HCT116 (cell line): Measurements from ENCODE around the gene TDRD10. TPM values are rescaled to one million over a fixed set of nuclear protein-coding genes. Genes with fewer than 3 reads are reported as not detected.
A peak's percentile ranks its signal among the peaks of the same experiment; 100 is the strongest.

Experiments
- ATAC-seq: fragments of 200-7000 bp; cut with Tn5 transposase; 2 replicates; pipeline ENCODE4 v1.9.1; 2020; ENCODE audit warnings: mild to moderate bottlenecking, moderate library complexity
- BruUV-seq: library from RNA; stranded (reverse); fragments of 400-500 nt; replicated peaks from 2 replicates; lab custom pipeline; 2021; lab: Mats Ljungman, UMichigan
- CTCF ChIA-PET: fragments of 300-600 bp; sonication (Branson Sonifier 250); formaldehyde crosslinking; loops from one replicate; lab custom pipeline; 2021; ENCODE audit warnings: antibody characterized with exemption; lab: Charles Lee
- POLR2A ChIA-PET: fragments of 300-600, 350-600 bp; sonication (Branson Sonifier 250); formaldehyde crosslinking; loops from one replicate; lab custom pipeline; 2021; ENCODE audit warnings: antibody characterized with exemption; lab: Charles Lee
- RAD21 ChIA-PET, 2 experiments: fragments of 300-600 bp; sonication (Branson Sonifier 250); formaldehyde crosslinking; loops; one replicate each; lab custom pipeline; 2023; ENCODE audit warnings: low total read pairs in 2 of 2; ENCODE audit not compliant: uncharacterized antibody in 2 of 2, unreplicated experiment in 2 of 2, low non-redundant PET in 1 of 2; lab: Charles Lee
- DNase-seq: peaks from one replicate; pipeline ENCODE4 v3.0.0-alpha.2; 2010; ENCODE audit warnings: low read depth, low spot score
- H2AFZ ChIP-seq: fragments of 200-600 bp; shearing (Covaris generic), sonication (generic); 2 replicates; pipeline ENCODE4 v1.6.1; 2017; ENCODE audit warnings: low read depth, mixed run types, mixed read lengths, antibody characterized with exemption, low read length; ENCODE audit not compliant: poor library complexity, severe bottlenecking
- H3K27ac ChIP-seq: 2 replicates; pipeline ENCODE4 v1.5.1; 2012; ENCODE audit warnings: low read depth, low read length
- H3K27me3 ChIP-seq: fragments of 200-600 bp; sonication (generic); 2 replicates; pipeline ENCODE4 v1.6.1; 2016; ENCODE audit warnings: mixed run types, low read length, mixed read lengths; ENCODE audit not compliant: insufficient read depth
- H3K36me3 ChIP-seq, 2 experiments: fragments of 200-500 bp in 1 of 2; fragments of 200-600 bp in 1 of 2; sonication (Bioruptor generic) in 1 of 2; sonication (generic) in 1 of 2; 2 replicates each; pipeline versions ENCODE4 v1.5.1 to v1.6.1; 2014 to 2016; ENCODE audit warnings: low read length in 2 of 2, inconsistent platforms in 1 of 2, mixed read lengths in 1 of 2, mixed run types in 1 of 2; ENCODE audit not compliant: insufficient read depth in 2 of 2, control insufficient read depth in 1 of 2
- H3K4me1 ChIP-seq, 2 experiments: fragments of 200-600 bp in 1 of 2; sonication (generic) in 1 of 2; 2 replicates each; pipeline versions ENCODE4 v1.5.1 to v1.6.1; 2012 to 2017; ENCODE audit warnings: low read length in 2 of 2, inconsistent platforms in 1 of 2, mild to moderate bottlenecking in 1 of 2, mixed read lengths in 1 of 2, mixed run types in 1 of 2, moderate library complexity in 1 of 2; ENCODE audit not compliant: insufficient read depth in 2 of 2, control insufficient read depth in 1 of 2
- H3K4me2 ChIP-seq: fragments of 200-600 bp; sonication (generic); 2 replicates; pipeline ENCODE4 v1.6.1; 2017; ENCODE audit warnings: mixed run types, low read length, mixed read lengths
- H3K4me3 ChIP-seq, 2 experiments: fragments of 200-600 bp in 1 of 2; sonication (generic) in 1 of 2; replicated peaks in 1 of 2; 2 replicates each; pipeline ENCODE4 v1.5.1; 2011 to 2016; ENCODE audit warnings: low read length in 2 of 2, control low read depth in 1 of 2, low read depth in 1 of 2, mild to moderate bottlenecking in 1 of 2, mixed read lengths in 1 of 2, mixed run types in 1 of 2
- H3K79me2 ChIP-seq: fragments of 200-600 bp; sonication (generic); 2 replicates; pipeline ENCODE4 v1.6.1; 2017; ENCODE audit warnings: mild to moderate bottlenecking, mixed run types, low read length, moderate library complexity, mixed read lengths; ENCODE audit not compliant: insufficient read depth
- H3K9ac ChIP-seq: fragments of 200-600 bp; sonication (generic); 2 replicates; pipeline ENCODE4 v1.6.1; 2016; ENCODE audit warnings: low read length, mixed read lengths
- H3K9me2 ChIP-seq: fragments of 200-600 bp; sonication (generic), shearing (Covaris generic); 2 replicates; pipeline ENCODE4 v1.6.1; 2017; ENCODE audit warnings: mixed run types, mild to moderate bottlenecking, moderate library complexity; ENCODE audit not compliant: insufficient read depth
- H3K9me3 ChIP-seq, 2 experiments: fragments of 200-500 bp in 1 of 2; fragments of 200-600 bp in 1 of 2; sonication (Bioruptor generic) in 1 of 2; sonication (generic) in 1 of 2; 2 replicates each; pipeline ENCODE4 v1.6.1; 2014 to 2017; ENCODE audit warnings: low read length in 2 of 2, mixed read lengths in 2 of 2, inconsistent platforms in 1 of 2, low read depth in 1 of 2, mild to moderate bottlenecking in 1 of 2, mixed run types in 1 of 2, moderate library complexity in 1 of 2; ENCODE audit not compliant: control insufficient read depth in 1 of 2, insufficient read depth in 1 of 2
- H4K20me1 ChIP-seq: fragments of 200-600 bp; sonication (generic), shearing (Covaris generic); 2 replicates; pipeline ENCODE4 v1.6.1; 2017; ENCODE audit warnings: mixed run types, mild to moderate bottlenecking, moderate library complexity; ENCODE audit not compliant: insufficient read depth
- CBX3 ChIP-seq: IDR thresholded peaks from 2 replicates; pipeline ENCODE4 v1.6.1; 2012; ENCODE audit warnings: low read depth
- CTCF ChIP-seq, 3 experiments: fragments of 200-600 bp in 1 of 3; sonication (generic) in 1 of 3; IDR thresholded peaks in 2 of 3; conservative IDR thresholded peaks in 1 of 3; 2 replicates each; pipeline ENCODE4 v1.5.1; 2012 to 2017; ENCODE audit warnings: low read depth in 2 of 3, low read length in 2 of 3, antibody characterized with exemption in 1 of 3, borderline replicate concordance in 1 of 3, control low read depth in 1 of 3, mild to moderate bottlenecking in 1 of 3, mixed read lengths in 1 of 3, mixed run types in 1 of 3, moderate library complexity in 1 of 3; ENCODE audit not compliant: insufficient read depth in 1 of 3
- EGR1 ChIP-seq: IDR thresholded peaks from 2 replicates; pipeline ENCODE4 v1.6.1; 2012; ENCODE audit warnings: low read depth
- EZH2 ChIP-seq: fragments of 200-600 bp; sonication (generic); IDR thresholded peaks from 2 replicates; pipeline ENCODE4 v1.6.1; 2017; ENCODE audit warnings: antibody characterized with exemption, mixed run types
- FOSL1 ChIP-seq: IDR thresholded peaks from 2 replicates; pipeline ENCODE4 v1.6.1; 2012; ENCODE audit warnings: low read depth
- JUND ChIP-seq: IDR thresholded peaks from 2 replicates; pipeline ENCODE4 v1.6.1; 2012
- SRF ChIP-seq: IDR thresholded peaks from 2 replicates; pipeline ENCODE4 v1.6.1; 2012; ENCODE audit warnings: low read depth
- intact Hi-C: fragments of 100-400 bp; cut with micrococcal nuclease; formaldehyde crosslinking; loops from 2 replicates; pipeline ENCODE4 v1.10.0; 2022
- total RNA-seq: library from RNA; stranded (reverse); gene quantifications from one replicate; pipeline ENCODE4 v1.2.1, GENCODE V29; 2021; ENCODE audit not compliant: unreplicated experiment
- TF ChIP-seq, protein P1 (sequence below): IDR thresholded peaks from 2 replicates; pipeline ENCODE4 v1.6.1; 2012

Gene TDRD10
- total RNA-seq, 1 experiment from 2014 or later: not detected

- H3K4me1 ChIP-seq: peaks cover 0 to 7% of the 10 kb centered on the region in 2 experiments; a peak in 2 of 4 replicates
- no TSS peak for BruUV-seq
- DNase-seq: no peak
- POLR2A ChIA-PET: no interaction called here
- TF ChIP-seq JUND (peak; percentile 51; the same call in 1 of the 2 replicates), SRF (0 out of 2 replicates have a peak, but pooled peaks have one; percentile 18), EZH2 (no peak), CBX3 (peak; percentile 46; the same call in 1 of the 2 replicates), FOSL1 (peak; percentile 86)
- TF ChIP-seq, protein P1, sequence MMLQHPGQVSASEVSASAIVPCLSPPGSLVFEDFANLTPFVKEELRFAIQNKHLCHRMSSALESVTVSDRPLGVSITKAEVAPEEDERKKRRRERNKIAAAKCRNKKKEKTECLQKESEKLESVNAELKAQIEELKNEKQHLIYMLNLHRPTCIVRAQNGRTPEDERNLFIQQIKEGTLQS: no peak
- CTCF ChIA-PET: interaction anchor here (2.4 kb wide), 1 partner anchor 47 kb away, joined by 8 read pairs; no protein-coding TSS in a partner anchor
- peak; percentile 65 for ATAC-seq
- intact Hi-C loops: no loop called here
- no peaks in the 10 kb centered on the region for H4K20me1 ChIP-seq
- no peaks in the 10 kb centered on the region for H3K9me2 ChIP-seq
- RAD21 ChIA-PET: no interaction called here
- H3K9ac ChIP-seq: no peak overlapping the region
- no peak overlapping the region for H3K4me3 ChIP-seq
- H3K4me2 ChIP-seq: peak overlapping the region; percentile 9; the same call in 1 of the 2 replicates
- no peaks in the 10 kb centered on the region for H3K27me3 ChIP-seq
- no peak overlapping the region for H2AFZ ChIP-seq
- no peaks in the 10 kb centered on the region for H3K36me3 ChIP-seq
- H3K79me2 ChIP-seq: no peaks in the 10 kb centered on the region
- H3K9me3 ChIP-seq: no peaks in the 10 kb centered on the region
- H3K27ac ChIP-seq: no peak overlapping the region
These were observed 2.6 kb upstream of the TDRD10 start for GRCh38 chr1:154499446-154499845.

DNA sequence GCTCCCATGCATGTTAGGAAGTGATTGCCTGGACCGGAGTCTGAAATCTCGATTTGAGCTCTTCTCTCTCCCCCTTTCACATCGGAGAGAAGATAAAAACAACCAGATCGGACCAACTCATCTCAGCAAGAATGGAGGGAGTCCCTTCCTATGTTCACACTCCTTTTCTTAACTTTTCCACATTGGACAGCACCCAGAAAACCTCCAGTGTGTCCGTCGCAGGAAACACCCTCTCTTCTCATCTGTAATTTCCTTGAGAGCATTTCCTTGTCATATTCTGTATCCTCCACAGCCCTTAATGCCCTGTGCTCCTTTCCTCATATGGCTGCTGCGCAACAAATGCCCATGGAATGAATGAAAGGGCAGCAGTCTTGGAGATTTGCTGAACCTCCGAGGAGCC lies 1.5 kb upstream of the TDRD10 start:
- Histone ChIP-seq H3K4me2 (no peak overlapping the region), H4K20me1 (no peaks in the 10 kb centered on the region), H3K27ac (no peak overlapping the region), H3K9me3 (no peaks in the 10 kb centered on the region), H3K27me3 (no peaks in the 10 kb centered on the region), H2AFZ (no peak overlapping the region), H3K4me1 (peaks cover 0 to 7% of the 10 kb centered on the region in 2 experiments; a peak in 2 of 4 replicates), H3K79me2 (no peaks in the 10 kb centered on the region), H3K36me3 (no peaks in the 10 kb centered on the region), H3K9ac (no peak overlapping the region), H3K9me2 (no peaks in the 10 kb centered on the region), H3K4me3 (no peak overlapping the region)
- CTCF ChIA-PET: interaction anchor here (2.4 kb wide), 1 partner anchor 46 kb away, joined by 8 read pairs; no protein-coding TSS in a partner anchor
- RAD21 ChIA-PET: no interaction called here
- POLR2A ChIA-PET: no interaction called here
- BruUV-seq: no TSS peak
- DNase-seq (no peak), ATAC-seq (no peak)
- intact Hi-C loops: no loop called here
- TF ChIP-seq EGR1 (no peak), CTCF (IDR thresholded peaks at IDR 0.05 in 2 of 3, conservative IDR thresholded peaks at IDR 0.05 in 1 of 3; ENCODE audit: borderline replicate concordance in 1 of 3, insufficient read depth in 1 of 3, low read depth in 2 of 3, low read length in 2 of 3) (no peak)
